ENCODE data around the gene AIMP1.
A peak's percentile ranks its signal among the peaks of the same experiment; 100 is the strongest.

Gene AIMP1

GRCh38 chr4:106368678-106369077, 52.3 kb downstream of the AIMP1 start, which contains the start of gene GIMD1:
Gene GIMD1, minus strand, starts transcription at chr4:106368778. Its CDS starts 1,343 bp downstream, at chr4:106367435.
- no peak within 1 kb of the TSS for H3K4me3 ChIP-seq (ENCODE audit: low read length)
- no peak for TF ChIP-seq CTCF (IDR thresholded peaks at IDR 0.05; ENCODE audit: insufficient read depth, low read depth, low read length, missing control alignments)
- no peak for DNase-seq (ENCODE audit: low read depth)

GRCh38 chr4:106369456-106370060, 53.2 kb downstream of the AIMP1 start:
- peak; percentile 79 for TF ChIP-seq CTCF (IDR thresholded peaks at IDR 0.05; ENCODE audit: insufficient read depth, low read depth, low read length, missing control alignments)
- H3K4me3 ChIP-seq (ENCODE audit: low read length), result no peak overlapping the region
- peak; percentile 80 for DNase-seq (ENCODE audit: low read depth)

GRCh38 chr4:106370214-106370613, 53.9 kb downstream of the AIMP1 start:
- TF ChIP-seq CTCF (IDR thresholded peaks at IDR 0.05; ENCODE audit: insufficient read depth, low read depth, low read length, missing control alignments), result no peak
- DNase-seq (ENCODE audit: low read depth), result no peak
- H3K4me3 ChIP-seq (ENCODE audit: low read length), result no peak overlapping the region

GRCh38 chr4:106371161-106371560, 54.8 kb downstream of the AIMP1 start:
- no peak overlapping the region for H3K4me3 ChIP-seq (ENCODE audit: low read length)
- no peak for DNase-seq (ENCODE audit: low read depth)
- no peak for TF ChIP-seq CTCF (IDR thresholded peaks at IDR 0.05; ENCODE audit: insufficient read depth, low read depth, low read length, missing control alignments)

- no peak for DNase-seq (ENCODE audit: low read depth)
- TF ChIP-seq CTCF (IDR thresholded peaks at IDR 0.05; ENCODE audit: insufficient read depth, low read depth, low read length, missing control alignments), result no peak
- H3K4me3 ChIP-seq (ENCODE audit: low read length), result no peak overlapping the region
Observed at GRCh38 chr4:106373026-106373425, 56.7 kb downstream of the AIMP1 start.

GRCh38 chr4:106380179-106380578, 63.8 kb downstream of the AIMP1 start:
- no peak for DNase-seq (ENCODE audit: low read depth)
- no peak overlapping the region for H3K4me3 ChIP-seq (ENCODE audit: low read length)
- TF ChIP-seq CTCF (IDR thresholded peaks at IDR 0.05; ENCODE audit: insufficient read depth, low read depth, low read length, missing control alignments), result no peak

GRCh38 chr4:106384878-106385277, 68.5 kb downstream of the AIMP1 start:
- no peak overlapping the region for H3K4me3 ChIP-seq (ENCODE audit: low read length)
- no peak for TF ChIP-seq CTCF (IDR thresholded peaks at IDR 0.05; ENCODE audit: insufficient read depth, low read depth, low read length, missing control alignments)
- no peak for DNase-seq (ENCODE audit: low read depth)
